AG09309 (cell line): Measurements from ENCODE around the gene ABCD1.
A peak's percentile ranks its signal among the peaks of the same experiment; 100 is the strongest.

Experiments
- DNase-seq: peaks from one replicate; pipeline ENCODE4 v3.0.0-alpha.2; 2010; ENCODE audit warnings: low read depth
- H3K4me3 ChIP-seq: 2 replicates; pipeline ENCODE4 v1.5.1; 2011; ENCODE audit warnings: mild to moderate bottlenecking, low read depth, low read length, moderate library complexity; ENCODE audit not compliant: control insufficient read depth
- CTCF ChIP-seq: IDR thresholded peaks from 2 replicates; pipeline ENCODE4 v1.5.1; 2011; ENCODE audit warnings: mild to moderate bottlenecking, low read depth, low read length, inconsistent platforms; ENCODE audit not compliant: insufficient read depth, control insufficient read depth; ENCODE audit errors: missing control alignments

Gene ABCD1

GRCh38 chrX:153708415-153708814, 16.2 kb upstream of the ABCD1 start:
- peak; percentile 70 for TF ChIP-seq CTCF
- H3K4me3 ChIP-seq: no peak overlapping the region
- no peak for DNase-seq

- no peak overlapping the region for H3K4me3 ChIP-seq
- no peak for DNase-seq
- no peak for TF ChIP-seq CTCF
These were observed 14.7 kb upstream of the ABCD1 start for GRCh38 chrX:153709726-153710674.

- no peak overlapping the region for H3K4me3 ChIP-seq
- no peak for TF ChIP-seq CTCF
- DNase-seq: no peak
These were observed 10.4 kb upstream of the ABCD1 start for GRCh38 chrX:153714256-153714655.

GRCh38 chrX:153717445-153717844, 7.2 kb upstream of the ABCD1 start:
- no peak overlapping the region for H3K4me3 ChIP-seq
- no peak for TF ChIP-seq CTCF
- no peak for DNase-seq

- TF ChIP-seq CTCF: no peak
These were observed 5.4 kb upstream of the ABCD1 start for GRCh38 chrX:153719238-153719637.

GRCh38 chrX:153719701-153720100, 5.0 kb upstream of the ABCD1 start:
- TF ChIP-seq CTCF: no peak
- H3K4me3 ChIP-seq: no peak overlapping the region
- DNase-seq: no peak

More at GRCh38 chrX:153719238-153719637, 5.4 kb upstream of the ABCD1 start:
- no peak overlapping the region for H3K4me3 ChIP-seq
- no peak for DNase-seq
